GM18507 (cell line): Measurements from ENCODE around the gene FSTL1.
"Not testable (repeated sequence)": the region's sequence is repeated elsewhere in the genome, so short reads cannot be mapped to it uniquely, and the experiment has no call there.

Experiments used
- DNase-seq: peaks from one replicate; pipeline ENCODE4 v3.0.0; 2011; ENCODE audit warnings: low read depth; ENCODE audit not compliant: insufficient read length; ENCODE audit errors: extremely low spot score
- FAIRE-seq: peaks from 2 replicates; lab custom pipeline; 2011; peaks lifted over from hg19 to GRCh38; lab: Jason Lieb, UNC

The FSTL1 gene

GRCh38 chr3:120377948-120378347 is 72.8 kb downstream of the FSTL1 start:
- DNase-seq, FAIRE-seq: not testable (repeated sequence)

- FAIRE-seq: peak; percentile 71
- DNase-seq: no peak
Observed at GRCh38 chr3:120370463-120370862, 80.3 kb downstream of the FSTL1 start.

- peak; percentile 88 for FAIRE-seq
Observed at GRCh38 chr3:120369037-120369467, 81.7 kb downstream of the FSTL1 start.

DNA sequence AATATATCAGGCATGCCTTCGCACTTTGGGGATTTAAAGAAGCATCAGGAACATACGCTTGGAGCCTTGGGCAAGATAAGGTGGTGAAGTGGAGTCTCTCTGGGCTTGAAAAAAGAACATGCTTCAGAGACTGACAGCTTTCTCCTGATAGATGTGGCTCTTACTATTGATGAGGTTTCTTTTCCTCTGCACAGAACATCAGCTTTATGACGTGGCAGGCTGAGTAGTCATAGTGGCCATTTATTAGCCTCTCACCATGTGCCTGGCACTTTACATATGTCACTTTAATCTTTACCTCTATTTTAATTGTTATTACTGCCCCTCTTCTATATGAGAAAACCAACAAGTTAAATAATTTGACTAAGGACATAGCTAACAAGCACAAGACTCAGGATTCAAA is 82.6 kb downstream of the FSTL1 start:
- DNase-seq: no peak
- peak; percentile 24 for FAIRE-seq

More at GRCh38 chr3:120369037-120369467, 81.7 kb downstream of the FSTL1 start:
- DNase-seq: no peak

DNA sequence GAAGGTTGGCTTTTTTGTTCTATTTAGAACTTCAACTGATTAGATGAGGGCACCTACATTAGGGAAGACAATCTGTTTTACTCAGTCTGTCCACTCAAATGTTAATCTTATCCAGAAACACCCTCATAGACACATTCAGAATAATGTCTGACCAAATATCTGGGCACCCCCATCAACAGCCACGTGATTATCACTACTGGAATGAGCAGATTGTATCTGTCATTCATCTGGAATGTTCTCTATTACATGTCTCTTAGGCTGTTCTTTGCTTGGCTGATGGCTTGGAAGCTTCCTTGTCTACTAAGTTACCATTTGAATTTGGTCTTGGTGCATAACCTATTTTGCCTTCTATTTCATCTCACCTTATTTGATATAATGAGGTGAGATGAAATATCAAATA is 86.0 kb downstream of the FSTL1 start:
- no peak for DNase-seq

DNA sequence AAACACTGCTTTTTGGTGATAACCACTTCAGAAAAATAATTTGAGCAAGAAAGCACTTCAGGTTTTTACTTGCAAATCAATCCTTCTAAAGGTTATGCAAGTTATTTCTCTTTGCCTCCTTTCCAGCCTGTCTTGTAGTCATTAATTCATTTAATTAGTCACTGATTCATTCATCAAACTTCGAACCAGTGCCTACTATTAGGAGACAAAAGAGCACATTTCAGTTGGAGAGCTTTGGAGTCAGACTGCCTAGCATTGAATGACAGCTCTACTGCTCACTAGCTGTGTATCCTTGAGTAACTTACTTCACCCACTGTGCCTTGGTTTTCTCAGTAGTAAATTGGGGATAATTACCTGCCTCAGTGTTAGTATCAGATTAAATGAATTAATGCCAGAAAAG is 86.7 kb downstream of the FSTL1 start:
- FAIRE-seq: no peak
- DNase-seq: no peak

More for the DNA sequence above, 86.0 kb downstream of the FSTL1 start:
- FAIRE-seq: no peak

- FAIRE-seq (no peak), DNase-seq (no peak)
Observed at GRCh38 chr3:120357807-120358206, 93.0 kb downstream of the FSTL1 start.

- FAIRE-seq: no peak
- no peak for DNase-seq
Observed at GRCh38 chr3:120355486-120355885, 95.3 kb downstream of the FSTL1 start.

GRCh38 chr3:120353463-120353862 is 97.3 kb downstream of the FSTL1 start:
- no peak for DNase-seq
- FAIRE-seq: no peak

- no peak for DNase-seq
- FAIRE-seq: no peak
Observed at GRCh38 chr3:120352017-120352416, 98.8 kb downstream of the FSTL1 start.

DNA sequence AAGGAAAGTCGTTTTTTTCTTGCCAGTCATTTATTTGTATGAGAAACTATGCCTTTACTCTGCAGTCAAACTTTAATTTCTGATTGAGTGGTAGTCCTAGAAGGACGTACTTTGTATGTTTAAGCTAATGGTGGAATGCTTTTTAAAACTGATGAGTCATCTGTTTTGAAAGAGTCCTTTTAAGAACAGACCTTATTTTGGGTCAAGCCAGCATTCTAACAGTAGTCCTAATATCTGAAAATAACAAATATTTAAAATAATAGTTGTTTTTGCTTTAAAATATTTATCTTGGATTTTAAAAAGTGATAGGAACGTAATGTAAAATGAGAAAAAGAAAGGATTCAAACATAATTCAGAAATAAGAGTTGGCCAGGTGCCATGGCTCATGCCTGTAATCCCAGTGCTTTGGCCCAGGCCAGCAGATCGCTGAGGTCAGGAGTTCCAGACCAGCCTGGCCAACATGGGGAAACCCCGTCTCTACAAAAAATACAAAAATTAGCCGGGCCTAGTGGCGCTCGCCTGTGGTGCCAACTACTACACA is 100.3 kb downstream of the FSTL1 start:
- FAIRE-seq (no peak), DNase-seq (no peak)

DNA sequence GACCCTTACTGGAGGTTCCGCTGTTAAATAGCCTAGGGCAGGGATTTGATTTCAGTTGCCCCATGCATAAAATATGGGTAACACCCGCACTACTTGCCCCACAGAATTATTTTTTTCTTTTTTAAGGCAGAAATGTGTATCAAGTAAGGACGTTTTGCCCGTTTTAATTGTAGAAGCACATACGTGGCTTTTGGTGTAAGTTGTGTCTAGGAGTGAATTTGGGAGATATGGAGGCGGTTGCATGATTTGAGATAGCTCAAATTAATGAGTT is 101.0 kb downstream of the FSTL1 start:
- peak; percentile 33 for FAIRE-seq
- no peak for DNase-seq

DNA sequence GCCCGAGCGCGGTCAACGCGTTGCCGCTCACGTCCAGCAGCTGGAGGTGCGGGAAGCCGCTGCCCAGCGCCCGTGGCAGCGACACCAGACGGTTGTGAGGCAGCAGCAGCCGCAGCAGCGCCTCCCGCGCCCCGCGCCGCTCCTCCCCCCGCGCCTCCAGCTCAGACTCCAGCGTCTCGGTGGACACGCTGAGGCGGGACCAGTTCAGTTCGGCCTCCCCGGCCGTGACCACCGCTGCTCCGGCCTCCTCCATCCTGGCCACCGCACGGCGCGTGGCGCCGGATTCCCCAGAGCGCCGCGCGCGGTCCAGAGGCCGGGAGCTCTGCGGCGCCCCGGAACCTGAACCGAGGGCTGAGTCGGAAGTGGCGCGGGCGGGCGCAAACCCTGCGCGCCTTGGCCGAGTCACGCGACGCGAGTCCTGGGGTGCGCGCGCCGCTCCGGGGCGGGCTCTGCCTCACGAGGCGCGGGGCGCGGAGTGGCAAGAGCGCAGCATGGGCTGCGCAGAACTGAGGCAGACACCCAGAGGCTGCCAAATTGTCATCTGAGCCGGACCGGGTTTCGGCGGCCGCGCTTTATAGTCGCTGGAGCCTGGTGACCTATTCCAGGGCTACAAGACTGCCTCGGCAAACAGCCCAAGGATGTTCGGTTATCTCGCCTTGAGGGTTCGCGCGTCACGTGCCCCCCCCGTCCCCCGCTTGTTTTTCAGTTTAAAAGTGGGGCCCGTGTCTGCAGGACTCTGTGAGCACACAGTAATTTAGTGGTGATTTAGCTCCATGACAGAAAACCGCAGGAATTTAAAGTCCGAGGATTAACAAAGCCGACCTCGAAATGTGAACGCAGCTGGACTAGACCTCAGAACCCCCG is 101.6 kb downstream of the FSTL1 start, which contains the start of gene LRRC58:
Gene LRRC58 (minus strand): TSS at position 364 of the 864 bp plus-strand sequence. CDS start 111 bp downstream, at position 253.
- peak; percentile 82 for DNase-seq
- FAIRE-seq: peak; percentile 86

DNA sequence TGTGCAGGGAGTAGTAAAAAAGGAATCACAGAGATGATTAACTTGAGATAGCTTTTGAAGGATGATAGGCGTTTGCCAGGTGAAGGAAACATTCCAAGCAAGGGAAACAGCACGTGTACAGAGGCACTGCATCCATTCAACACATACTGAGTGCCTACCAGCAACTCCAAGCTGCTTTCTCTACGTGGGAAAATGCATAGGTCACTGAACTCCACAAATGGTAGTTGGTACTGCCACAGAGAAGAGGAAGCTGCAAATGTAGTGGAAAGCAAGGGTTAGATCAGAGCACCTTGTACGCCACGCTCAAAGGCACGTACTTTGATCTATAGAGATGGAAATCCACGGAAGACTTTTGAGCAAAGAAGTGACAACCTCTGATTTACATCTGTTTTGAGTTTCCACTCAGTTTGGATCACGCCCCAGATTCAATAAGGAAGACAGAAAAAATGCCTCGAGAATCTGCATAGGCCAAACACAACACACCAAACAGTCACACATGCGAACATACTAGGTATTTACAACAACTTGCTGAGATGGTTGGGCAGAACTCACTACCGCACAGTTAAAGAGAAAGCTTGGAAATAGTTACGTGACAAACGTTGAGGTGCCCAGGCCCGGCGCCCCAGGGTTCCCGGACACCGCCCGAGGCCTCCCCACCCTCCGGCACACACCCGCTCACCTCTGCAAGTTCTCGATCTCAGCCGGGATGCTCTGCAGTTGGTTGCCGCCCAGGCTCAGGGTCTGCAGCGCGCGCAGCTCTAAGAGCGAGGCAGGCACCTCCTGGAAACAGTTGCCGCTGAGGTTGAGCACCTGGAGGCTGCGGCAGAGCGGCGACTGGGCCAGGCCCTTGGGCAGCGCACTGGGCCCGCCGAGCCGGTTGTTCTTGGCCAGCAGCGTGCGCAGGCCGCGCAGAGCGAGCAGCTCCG is 102.5 kb downstream of the FSTL1 start:
- FAIRE-seq (peak; percentile 64), DNase-seq (no peak)

GRCh38 chr3:120344349-120344748 is 106.4 kb downstream of the FSTL1 start:
- DNase-seq (no peak), FAIRE-seq (no peak)
